ENCODE measurements around the gene MEIS3.

DNA sequence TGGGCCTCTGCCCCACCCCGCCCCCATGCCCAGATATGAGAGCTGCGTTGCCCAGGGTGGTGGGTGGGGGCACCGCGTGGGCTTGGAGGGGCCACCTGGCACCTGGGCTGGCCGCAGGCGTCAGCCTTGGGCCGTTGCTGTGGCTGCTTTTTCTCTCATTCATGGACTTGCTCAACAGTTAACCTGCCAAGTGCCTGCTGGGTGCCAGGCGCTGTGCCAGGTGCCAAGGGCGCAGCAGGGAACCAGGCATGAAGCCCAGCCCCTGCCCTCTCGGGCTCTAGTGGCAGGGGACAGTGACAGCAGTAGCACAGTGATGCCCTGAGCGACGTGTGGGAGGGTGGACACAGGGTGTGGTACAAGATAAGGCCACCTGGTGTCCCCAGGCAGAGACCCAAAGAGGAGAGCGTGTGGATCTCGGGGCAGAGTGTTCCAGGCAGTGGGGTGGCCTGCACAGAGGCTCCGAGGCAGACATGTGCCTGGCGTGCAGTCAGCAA is 42.1 kb downstream of the MEIS3 start:
- TF ChIP-seq, protein P1, sequence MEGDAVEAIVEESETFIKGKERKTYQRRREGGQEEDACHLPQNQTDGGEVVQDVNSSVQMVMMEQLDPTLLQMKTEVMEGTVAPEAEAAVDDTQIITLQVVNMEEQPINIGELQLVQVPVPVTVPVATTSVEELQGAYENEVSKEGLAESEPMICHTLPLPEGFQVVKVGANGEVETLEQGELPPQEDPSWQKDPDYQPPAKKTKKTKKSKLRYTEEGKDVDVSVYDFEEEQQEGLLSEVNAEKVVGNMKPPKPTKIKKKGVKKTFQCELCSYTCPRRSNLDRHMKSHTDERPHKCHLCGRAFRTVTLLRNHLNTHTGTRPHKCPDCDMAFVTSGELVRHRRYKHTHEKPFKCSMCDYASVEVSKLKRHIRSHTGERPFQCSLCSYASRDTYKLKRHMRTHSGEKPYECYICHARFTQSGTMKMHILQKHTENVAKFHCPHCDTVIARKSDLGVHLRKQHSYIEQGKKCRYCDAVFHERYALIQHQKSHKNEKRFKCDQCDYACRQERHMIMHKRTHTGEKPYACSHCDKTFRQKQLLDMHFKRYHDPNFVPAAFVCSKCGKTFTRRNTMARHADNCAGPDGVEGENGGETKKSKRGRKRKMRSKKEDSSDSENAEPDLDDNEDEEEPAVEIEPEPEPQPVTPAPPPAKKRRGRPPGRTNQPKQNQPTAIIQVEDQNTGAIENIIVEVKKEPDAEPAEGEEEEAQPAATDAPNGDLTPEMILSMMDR (IDR thresholded peaks at IDR 0.05; ENCODE audit: low read length) = no peak
- TF ChIP-seq EZH2 (IDR thresholded peaks at IDR 0.05; ENCODE audit: borderline replicate concordance, low read length) = no peak

Measured in OCI-LY1 (cell line).